Stomach (tissue), 9 donors: ENCODE data around the gene GBP5. TPM values are rescaled to one million over a fixed set of nuclear protein-coding genes. Genes with fewer than 3 reads are reported as not detected.
"Not testable (repeated sequence)": the region's sequence is repeated elsewhere in the genome, so short reads cannot be mapped to it uniquely, and the experiment has no call there.

Experiments
- DNase-seq, 2 donors: peaks; one replicate each; pipeline versions ENCODE4 v3.0.0 to v3.0.0-alpha.2; 2013 to 2019
- H3K27ac ChIP-seq, 5 donors: fragments of 200-600 bp in 4 of 5; sonication (generic) in 4 of 5; one replicate each; pipeline ENCODE4 v1.5.1; 2013 to 2019; ENCODE audit warnings: mild to moderate bottlenecking in 1 of 5, moderate library complexity in 1 of 5
- H3K27me3 ChIP-seq, 3 donors: fragments of 200-600 bp; sonication (generic); one replicate each; pipeline ENCODE4 v1.5.1; 2017 to 2019; ENCODE audit warnings: mixed run types in 1 of 3
- H3K36me3 ChIP-seq, 4 donors: fragments of 200-600 bp; sonication (generic); 1 replicate in 3 of 4; 2 replicates in 1 of 4; pipeline ENCODE4 v1.5.1; 2016 to 2019
- H3K4me1 ChIP-seq, 4 donors: fragments of 200-600 bp; sonication (generic); one replicate each; pipeline ENCODE4 v1.5.1; 2016 to 2019
- H3K4me3 ChIP-seq, 4 donors: fragments of 200-600 bp; sonication (generic) in 3 of 4; one replicate each; pipeline ENCODE4 v1.5.1; 2016 to 2019; ENCODE audit warnings: mild to moderate bottlenecking in 1 of 4
- H3K9me3 ChIP-seq, 4 donors: fragments of 200-600 bp; sonication (generic); one replicate each; pipeline ENCODE4 v1.5.1; 2016 to 2019
- CTCF ChIP-seq, 7 experiments: fragments of 450-650 bp in 4 of 7; fragments of 200-600 bp in 3 of 7; sonication (generic) in 3 of 7; IDR thresholded peaks; one replicate each; pipeline ENCODE4 v1.5.1; 2016 to 2019; ENCODE audit warnings: antibody characterized with exemption in 7 of 7, control low read depth in 2 of 7, mild to moderate bottlenecking in 1 of 7
- EP300 ChIP-seq: sonication (generic); formaldehyde crosslinking; IDR thresholded peaks from one replicate; pipeline ENCODE4 v1.6.1; 2017; ENCODE audit warnings: antibody characterized with exemption
- POLR2A ChIP-seq, 4 donors: fragments of 450-650 bp; IDR thresholded peaks; one replicate each; pipeline ENCODE4 v1.6.1; 2016; ENCODE audit warnings: antibody characterized with exemption in 4 of 4, control low read depth in 2 of 4, mild to moderate bottlenecking in 1 of 4, moderate library complexity in 1 of 4
- POLR2AphosphoS5 ChIP-seq, 3 donors: sonication (generic); formaldehyde crosslinking; IDR thresholded peaks; one replicate each; pipeline ENCODE4 v1.6.1; 2016; ENCODE audit warnings: antibody characterized with exemption in 3 of 3
- WGBS, 5 donors: extraction: QIAGEN DNeasy Blood & Tissue Kit in 3 of 5; methylation state at CpG; one replicate each; pipeline versions ENCODE4 v1.1.5 to v1.1.7; 2013 to 2018; 5-methylcytosine and 5-hydroxymethylcytosine counted together
- intact Hi-C: fragments of 100-400 bp; cut with DNase I; formaldehyde crosslinking; loops from one replicate; pipeline ENCODE4 v1.15.1; 2023; ENCODE audit warnings: low total_unique reads
- polyA plus RNA-seq, 3 donors: library from polyadenylated mRNA; stranded (reverse); fragments of 200-250 nt; gene quantifications; one replicate each; pipeline ENCODE4 v1.2.3, GENCODE V29; 2013
- total RNA-seq, 5 donors: library from RNA; depleted of rRNA; stranded (reverse); fragments of >200 nt; gene quantifications; one replicate each; pipeline versions ENCODE4 v1.1.0 to v1.2.3, GENCODE V29; 2014 to 2016
- donor health status: healthy with polysubstance abuse.
- donor health status: Bipolar disorder and iron deficiency.
- donor health status: healthy.

Gene GBP5
- total and polyA plus RNA-seq, 8 donors, result 0.75 to 28.6 (median 2.5) TPM; not detected in 2

GRCh38 chr1:89257041-89257440, 15.6 kb downstream of the GBP5 start:
- no peak for DNase-seq
- Histone ChIP-seq H3K36me3 (no peaks in the 10 kb centered on the region), H3K4me1 (peaks cover 5 to 27% (median 16%) of the 10 kb centered on the region in 4 donors), H3K9me3 (no peaks in the 10 kb centered on the region), H3K27me3 (no peaks in the 10 kb centered on the region), H3K4me3 (no peak overlapping the region), H3K27ac (no peak overlapping the region)
- WGBS, 5 donors, result 64 to 77% (median 70%) methylated on average over 2 of the region's 2 CpGs
- TF ChIP-seq EP300, result no peak
- intact Hi-C loops, result no loop called here

DNA sequence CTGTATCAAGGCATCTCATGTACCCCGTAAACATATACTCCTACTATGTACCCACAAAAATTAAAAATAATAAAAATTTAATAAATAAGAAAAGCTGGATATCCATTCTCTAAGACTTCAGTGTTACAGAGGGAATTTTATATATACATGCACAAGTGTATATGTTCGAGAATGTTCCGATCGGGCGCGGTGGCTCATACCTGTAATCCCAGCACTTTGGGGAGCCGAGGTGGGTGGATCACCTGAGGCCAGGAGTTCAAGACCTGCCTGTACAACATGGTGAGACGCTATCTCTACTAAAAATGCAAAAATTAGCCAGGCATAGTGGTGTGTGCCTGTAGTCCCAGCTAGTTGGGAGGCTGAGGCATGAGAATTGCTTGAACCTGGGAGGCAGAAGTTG, 17.1 kb downstream of the GBP5 start:
- H3K36me3 ChIP-seq, intact Hi-C loops, H3K27ac ChIP-seq, H3K27me3 ChIP-seq, DNase-seq, H3K9me3 ChIP-seq, H3K4me3 ChIP-seq: not testable (repeated sequence)
- H3K4me1 ChIP-seq, result peaks cover 0 to 12% (median 3%) of the 10 kb centered on the region in 4 donors
- 88 to 97% (median 95%) methylated on average over 8 of the region's 8 CpGs for WGBS, 5 donors

GRCh38 chr1:89254658-89255287, 17.9 kb downstream of the GBP5 start:
- H3K9me3 ChIP-seq, result no peaks in the 10 kb centered on the region
- no peaks in the 10 kb centered on the region for H3K27me3 ChIP-seq
- H3K36me3 ChIP-seq, result no peaks in the 10 kb centered on the region
- H3K27ac ChIP-seq, result no peak overlapping the region
- 76 to 87% (median 80%) methylated on average over 4 of the region's 4 CpGs for WGBS, 5 donors
- intact Hi-C loops, result no loop called here
- TF ChIP-seq POLR2AphosphoS5 (IDR thresholded peaks at IDR 0.05) (no peak), CTCF (IDR thresholded peaks at IDR 0.05) (no peak), EP300 (no peak), POLR2A (IDR thresholded peaks at IDR 0.05) (no peak)
- H3K4me1 ChIP-seq, result peaks cover 0 to 4% (median 0%) of the 10 kb centered on the region in 4 donors
- peak in 1 of 2 donors; percentile 31 for DNase-seq
- H3K4me3 ChIP-seq, result no peak overlapping the region

DNA sequence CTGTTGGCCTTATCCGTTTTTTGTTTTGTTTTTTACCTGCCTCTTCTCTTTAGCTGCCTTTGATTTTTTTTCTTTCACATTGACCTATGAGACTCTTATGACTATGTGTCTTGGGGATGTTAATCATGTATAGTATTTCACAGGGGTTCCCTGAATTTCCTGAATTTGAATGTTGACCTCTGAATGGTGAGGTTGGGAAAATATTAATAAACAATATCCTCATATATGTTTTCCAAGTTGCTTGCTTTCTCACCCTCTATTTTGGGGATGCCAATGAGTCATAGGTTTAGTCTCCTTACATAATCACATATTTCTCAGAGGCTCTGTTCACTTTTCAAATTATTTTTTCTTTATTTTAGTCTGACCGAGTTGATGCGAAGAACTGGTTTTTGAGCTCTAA, 29.6 kb downstream of the GBP5 start:
- DNase-seq, result no peak
- WGBS, 5 donors, result 84 to 94% (median 91%) methylated on average over 3 of the region's 3 CpGs
- H3K9me3 ChIP-seq, result no peaks in the 10 kb centered on the region
- no peaks in the 10 kb centered on the region for H3K36me3 ChIP-seq
- TF ChIP-seq CTCF (IDR thresholded peaks at IDR 0.05) (no peak), EP300 (no peak), POLR2AphosphoS5 (IDR thresholded peaks at IDR 0.05) (no peak), POLR2A (IDR thresholded peaks at IDR 0.05) (no peak)
- H3K27ac ChIP-seq, result no peak overlapping the region
- intact Hi-C loops, result no loop called here
- no peaks in the 10 kb centered on the region for H3K4me1 ChIP-seq
- no peak overlapping the region for H3K4me3 ChIP-seq
- H3K27me3 ChIP-seq, result no peaks in the 10 kb centered on the region

Other genes with a start within 250 kb of the GBP5 start
- 10 to 100 TPM in 4 of 5 donors, 1 to 10 TPM in 1; 3.6 to 57.7 (median 22.0) TPM for gene GBP3, start 250.0 kb downstream of the GBP5 start, total RNA-seq
- 10 to 100 TPM in 2 of 3 donors, 1 to 10 TPM in 1; 6.4 to 12.7 (median 10.0) TPM for gene GBP3, start 250.0 kb downstream of the GBP5 start, polyA plus RNA-seq
- 10 to 100 TPM in 4 of 5 donors, 1 to 10 TPM in 1; 7.6 to 43.5 (median 25.1) TPM for gene GBP1, start 207.7 kb downstream of the GBP5 start, total RNA-seq
- 10 to 100 TPM in 2 of 3 donors, 1 to 10 TPM in 1; 5.9 to 27.5 (median 15.4) TPM for gene GBP1, start 207.7 kb downstream of the GBP5 start, polyA plus RNA-seq
- 10 to 100 TPM; 21.0 to 74.2 (median 60.3) TPM for gene GBP2, start 146.7 kb downstream of the GBP5 start, total RNA-seq
- 100 to 1,000 TPM in 1 of 3 donors, 10 to 100 TPM in 2; 37.9 to 119 (median 66.0) TPM for gene GBP2, start 146.7 kb downstream of the GBP5 start, polyA plus RNA-seq
- not detected for gene GBP7, start 96.9 kb downstream of the GBP5 start, total RNA-seq
- gene GBP7, start 96.9 kb downstream of the GBP5 start, polyA plus RNA-seq, result not detected
- gene GBP4, start 73.9 kb downstream of the GBP5 start, total RNA-seq, result 10 to 100 TPM in 1 of 5 donors, 1 to 10 TPM in 4; 1.8 to 10.5 (median 7.2) TPM
- 10 to 100 TPM in 2 of 3 donors, 1 to 10 TPM in 1; 4.7 to 17.1 (median 13.3) TPM for gene GBP4, start 73.9 kb downstream of the GBP5 start, polyA plus RNA-seq
- 1 to 10 TPM in 1 of 5 donors, not detected in 4; 1.1 TPM for gene GBP6, start 91.2 kb upstream of the GBP5 start, total RNA-seq
- gene GBP6, start 91.2 kb upstream of the GBP5 start, polyA plus RNA-seq, result 10 to 100 TPM in 1 of 3 donors, under 1 TPM in 1, not detected in 1; 0.46 to 50.8 TPM